Activated CD4-positive, alpha-beta T cell treated with anti-CD3 and anti-CD28 coated beads for 4 hours (primary cell): Measurements from ENCODE around the gene ANKRD39.
"Not testable (repeated sequence)": the region's sequence is repeated elsewhere in the genome, so short reads cannot be mapped to it uniquely, and the experiment has no call there.

Source experiments
- DNase-seq, 2 donors: peaks; one replicate each; pipeline ENCODE4 v3.0.0-alpha.2; 2020

Gene ANKRD39

DNA sequence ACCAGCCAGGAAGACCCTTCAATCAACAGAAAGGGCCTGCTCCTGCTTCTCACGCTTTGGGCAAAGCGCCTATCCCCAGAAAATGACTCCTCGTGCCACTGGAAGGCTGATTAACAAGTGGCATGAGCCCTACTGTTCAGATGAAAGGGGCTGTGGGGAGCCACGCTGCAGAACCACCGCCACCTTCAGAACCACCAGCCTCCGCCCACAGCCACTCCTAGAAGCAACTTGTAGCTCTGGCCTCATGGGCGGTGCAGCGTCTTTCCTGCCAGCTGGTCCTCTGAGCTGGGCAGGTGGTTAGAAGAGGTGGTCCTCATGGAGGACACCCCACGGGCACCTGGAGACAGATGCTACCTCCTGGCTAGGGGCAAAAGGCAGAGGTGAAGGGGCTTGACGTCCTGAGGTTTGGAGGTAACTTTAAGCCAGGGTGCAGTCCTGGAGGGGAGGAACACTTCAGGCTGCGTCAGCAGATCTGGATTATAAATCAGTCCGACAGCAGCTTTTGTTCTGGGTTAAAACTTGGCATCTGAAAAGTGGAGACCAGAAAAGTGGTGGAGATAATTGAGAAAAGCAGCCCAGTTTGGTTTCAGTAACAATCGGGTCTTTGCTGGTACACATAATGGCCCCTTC lies 12.9 kb upstream of the ANKRD39 start:
- peak; percentile 57 to 67 for DNase-seq

DNA sequence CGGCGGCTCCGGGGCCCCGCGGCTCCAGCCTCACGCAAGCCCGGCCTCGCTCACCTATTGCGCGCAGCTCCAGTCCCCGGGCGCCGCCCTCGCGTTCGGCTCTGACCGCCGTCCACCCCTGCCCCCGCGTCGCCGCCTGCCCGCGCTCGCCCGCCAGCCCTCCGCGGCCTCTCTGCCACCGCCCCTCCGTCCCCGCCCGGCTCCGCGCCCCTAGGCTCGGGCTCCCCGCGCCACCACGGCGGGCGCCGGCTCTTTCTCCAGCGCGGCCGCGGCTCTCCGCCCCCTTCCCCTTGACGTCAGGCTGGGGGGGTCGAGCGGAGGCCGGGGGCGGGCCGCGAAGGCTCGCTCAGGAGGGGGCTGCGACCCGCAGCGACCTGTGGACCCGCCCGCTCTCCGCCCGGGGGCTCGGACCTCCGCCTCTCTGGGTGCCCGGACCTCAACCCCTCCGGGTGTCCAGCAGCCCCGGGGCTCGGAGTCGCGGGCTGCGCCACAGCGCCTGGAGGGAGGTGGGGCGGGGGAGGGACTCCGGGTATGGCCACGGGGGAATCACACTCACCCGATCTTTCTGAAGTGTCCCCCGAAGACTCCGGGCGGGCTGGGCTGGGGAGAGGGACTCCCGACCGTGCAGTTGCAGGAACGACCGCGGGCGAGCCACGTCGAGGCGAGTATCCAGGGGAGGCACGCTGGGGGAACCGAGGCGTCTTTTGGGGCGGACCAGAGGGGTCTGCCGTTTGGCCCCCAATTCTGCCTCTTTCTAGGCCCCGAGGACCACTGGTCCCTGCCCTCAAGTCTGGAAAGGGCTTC lies 12.2 kb upstream of the ANKRD39 start, which contains the start of gene SEMA4C:
Gene SEMA4C (minus strand): TSS at position 259 of the 804 bp plus-strand sequence. CDS start 2,194 bp downstream, outside the sequence.
- DNase-seq = peak; percentile 57 to 59

DNA sequence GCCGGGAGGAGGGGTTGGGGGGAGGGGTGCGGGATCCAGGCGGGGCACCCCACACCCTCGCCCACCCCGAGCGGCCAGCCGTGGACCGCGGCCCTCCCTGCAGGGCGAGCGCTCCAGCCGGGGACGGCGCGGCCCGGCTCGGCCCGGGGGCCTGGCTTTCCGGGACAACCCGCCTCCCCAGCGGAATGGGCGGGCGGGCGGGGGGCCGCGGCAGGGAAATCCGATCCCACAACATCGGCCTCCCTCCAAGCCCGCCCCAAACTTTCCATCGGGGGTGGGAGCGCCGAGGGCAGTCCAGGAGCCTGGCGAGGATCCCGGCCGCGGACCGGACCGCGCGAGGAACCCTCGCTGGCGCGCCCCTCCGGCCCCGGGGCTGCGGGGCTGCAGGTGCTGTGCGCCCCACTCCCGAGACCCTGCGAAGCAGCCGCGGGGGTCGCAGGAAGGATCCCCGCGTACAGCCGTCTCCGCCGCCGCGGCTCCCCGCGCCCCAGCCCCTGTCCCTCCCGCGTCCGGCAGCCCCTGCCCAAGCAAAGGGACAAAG lies 11.5 kb upstream of the ANKRD39 start:
- DNase-seq = no peak

DNA sequence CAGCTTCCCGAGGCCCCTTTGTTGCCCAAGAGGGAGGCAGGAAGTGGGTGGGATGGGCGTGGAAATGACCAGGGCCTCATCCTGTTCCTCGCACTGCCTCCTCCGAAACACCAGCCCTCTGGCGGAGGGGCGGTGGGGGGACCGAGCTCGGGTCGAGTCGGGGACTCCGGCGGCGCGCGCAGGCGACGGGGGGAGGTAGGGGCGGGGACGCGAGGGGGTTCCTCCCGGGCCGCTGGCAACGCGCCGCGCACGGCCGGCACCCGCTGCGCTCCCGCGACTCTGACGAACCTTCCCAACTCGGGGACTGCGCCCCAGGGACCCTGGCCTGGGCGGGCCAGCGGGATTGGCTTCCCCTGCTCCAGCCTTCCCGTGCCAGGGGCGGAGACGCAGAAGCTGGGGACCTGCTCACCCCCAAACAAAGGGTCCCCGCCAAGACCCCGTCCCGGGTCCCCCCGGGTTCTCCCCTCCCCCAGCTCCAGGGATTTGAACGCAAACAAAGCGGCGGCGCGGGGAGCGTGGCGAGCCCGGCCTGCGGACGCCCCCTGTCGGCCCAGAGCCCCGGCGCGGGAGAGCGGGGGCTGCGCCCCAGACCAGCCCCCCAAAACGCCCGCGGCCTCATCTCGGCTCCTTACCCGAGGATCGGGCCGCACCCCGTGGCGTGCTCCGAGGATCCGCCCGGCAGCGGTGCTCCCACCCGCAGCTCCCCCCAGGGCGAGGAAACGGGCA lies 10.9 kb upstream of the ANKRD39 start:
- DNase-seq = peak; percentile 42

DNA sequence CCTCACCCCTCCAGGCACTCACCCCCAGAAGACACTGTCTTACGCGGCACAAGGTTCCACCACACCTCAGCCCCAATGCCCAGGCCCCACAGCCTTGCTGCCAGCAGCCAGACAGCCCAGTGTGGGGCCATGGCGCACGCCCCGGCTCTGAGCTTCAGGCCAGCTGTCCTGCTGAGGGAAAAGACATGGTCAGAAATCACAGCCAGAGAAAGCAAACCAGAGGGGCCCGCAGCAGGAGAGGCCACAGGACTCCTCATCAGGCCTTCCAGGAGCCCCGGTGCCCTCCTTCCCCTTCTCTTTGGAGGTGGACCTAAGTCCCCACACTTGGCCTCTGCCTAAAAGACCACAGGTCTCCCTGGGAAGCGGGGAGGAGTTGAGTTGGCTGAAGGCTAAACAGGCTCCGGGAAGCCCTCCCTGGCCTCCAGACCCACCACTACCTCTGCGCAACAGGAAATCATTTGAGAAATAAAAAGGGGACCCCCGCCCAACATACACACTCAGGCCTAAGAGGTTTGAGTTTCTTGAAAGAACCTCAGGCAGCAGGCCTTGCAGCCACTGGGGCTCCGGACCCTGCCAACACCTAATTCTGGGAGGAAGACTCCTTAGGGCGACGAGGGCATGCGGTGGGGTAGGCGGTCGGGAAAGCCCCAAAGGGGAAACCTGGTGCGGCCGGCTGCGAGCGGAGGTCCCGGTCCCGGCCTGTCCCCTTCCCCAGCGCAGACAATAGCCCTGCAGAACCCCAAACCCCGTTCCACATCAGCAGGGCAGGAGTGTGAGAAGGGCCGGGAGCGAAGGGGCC lies 10.1 kb upstream of the ANKRD39 start:
- peak in 1 of 2 donors; percentile 35 for DNase-seq

DNA sequence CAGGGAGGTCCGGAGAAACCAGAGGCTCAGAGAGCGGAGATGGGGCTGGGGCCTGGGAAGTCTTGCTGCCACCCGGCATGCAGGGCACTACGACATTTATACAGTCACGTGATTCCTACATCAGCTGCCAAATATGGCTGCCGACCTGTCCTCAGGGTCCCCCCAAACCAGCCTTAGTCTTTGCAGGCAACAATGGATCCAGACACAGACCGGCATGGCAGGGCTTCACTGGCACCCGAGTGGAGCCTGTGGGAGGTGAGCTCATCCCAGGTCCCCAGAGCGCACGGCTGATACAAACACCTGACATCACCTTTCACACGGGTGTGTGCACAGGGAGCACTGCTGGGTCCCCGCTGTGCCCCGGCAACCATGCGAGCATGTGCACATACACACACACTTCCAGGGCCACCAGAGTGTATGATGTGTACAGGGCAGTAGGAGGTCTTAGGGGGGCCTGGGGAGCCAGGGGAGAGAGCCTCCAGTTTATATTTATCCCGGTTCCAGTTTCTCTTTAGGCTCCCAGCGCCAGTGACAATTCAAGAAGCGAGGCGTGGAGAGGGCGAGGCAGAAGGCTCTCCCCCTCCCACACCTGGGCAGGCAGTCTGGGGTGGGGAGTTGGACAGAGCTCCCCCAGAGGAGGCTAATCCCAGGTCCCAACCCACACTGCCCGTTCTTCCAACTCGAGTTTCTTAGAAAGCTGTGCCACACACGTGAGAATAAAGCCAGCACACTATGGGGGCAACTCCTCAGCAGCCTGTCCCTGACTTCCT lies 9.4 kb upstream of the ANKRD39 start:
- no peak for DNase-seq

DNA sequence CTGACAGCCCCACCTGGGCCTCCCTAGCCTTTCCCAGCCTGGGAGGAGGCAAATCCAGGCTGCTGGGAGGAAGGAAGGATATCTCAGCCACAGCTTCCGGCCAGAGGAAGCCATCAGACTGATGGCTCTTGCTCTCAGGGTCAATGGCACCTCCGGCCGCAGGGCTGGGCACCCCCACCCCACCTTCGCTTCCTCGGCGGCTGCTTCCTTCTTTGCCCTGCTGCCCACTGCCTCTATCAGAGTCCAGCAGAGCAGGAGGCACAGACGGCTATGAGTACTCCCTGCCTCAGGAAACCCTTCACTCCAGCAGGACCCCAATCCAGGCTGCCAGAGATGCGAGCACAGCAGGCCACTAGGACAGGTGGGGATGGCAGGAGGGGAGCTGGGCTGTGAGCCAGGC lies 8.8 kb upstream of the ANKRD39 start:
- DNase-seq = no peak

DNA sequence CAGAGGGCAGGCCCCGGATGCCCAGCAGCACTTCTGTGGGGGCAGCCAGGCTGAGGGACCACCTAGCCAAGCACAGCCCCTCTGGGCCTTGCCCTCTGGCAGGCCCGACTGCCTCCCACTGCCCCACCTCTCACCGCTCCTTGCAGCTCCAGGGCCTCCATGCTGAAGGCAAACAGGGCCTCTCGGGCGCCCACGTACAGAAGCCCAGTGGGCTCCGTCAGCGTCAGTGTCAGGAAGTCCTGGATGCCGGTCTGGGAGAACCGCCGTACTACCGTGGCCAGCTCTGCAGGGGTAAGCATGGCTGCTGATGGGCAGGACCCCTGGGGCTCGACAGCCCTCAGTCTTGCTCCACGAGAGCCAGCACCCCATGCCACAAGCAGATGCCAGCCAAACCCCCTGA lies 8.3 kb upstream of the ANKRD39 start:
- DNase-seq = no peak

DNA sequence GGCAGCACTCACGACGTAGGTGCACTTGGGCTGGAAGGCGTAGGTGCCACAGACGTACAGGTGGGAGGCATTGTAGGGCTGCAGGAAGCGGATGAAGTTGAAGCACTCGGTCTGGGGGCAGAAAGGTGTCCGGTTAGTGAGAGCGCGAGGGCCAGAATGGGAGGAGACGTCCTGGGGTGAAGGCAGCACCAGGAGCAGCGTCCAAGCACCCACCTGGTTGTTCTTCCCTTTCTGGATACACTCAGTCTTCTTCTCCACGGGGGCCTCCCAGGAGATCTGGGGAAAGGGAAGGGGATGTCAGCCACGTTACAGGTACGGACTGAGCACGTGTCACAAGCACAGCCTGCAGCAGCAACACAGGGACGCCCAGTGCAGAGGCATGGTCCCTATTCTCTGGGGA lies 7.8 kb upstream of the ANKRD39 start:
- DNase-seq = no peak

DNA sequence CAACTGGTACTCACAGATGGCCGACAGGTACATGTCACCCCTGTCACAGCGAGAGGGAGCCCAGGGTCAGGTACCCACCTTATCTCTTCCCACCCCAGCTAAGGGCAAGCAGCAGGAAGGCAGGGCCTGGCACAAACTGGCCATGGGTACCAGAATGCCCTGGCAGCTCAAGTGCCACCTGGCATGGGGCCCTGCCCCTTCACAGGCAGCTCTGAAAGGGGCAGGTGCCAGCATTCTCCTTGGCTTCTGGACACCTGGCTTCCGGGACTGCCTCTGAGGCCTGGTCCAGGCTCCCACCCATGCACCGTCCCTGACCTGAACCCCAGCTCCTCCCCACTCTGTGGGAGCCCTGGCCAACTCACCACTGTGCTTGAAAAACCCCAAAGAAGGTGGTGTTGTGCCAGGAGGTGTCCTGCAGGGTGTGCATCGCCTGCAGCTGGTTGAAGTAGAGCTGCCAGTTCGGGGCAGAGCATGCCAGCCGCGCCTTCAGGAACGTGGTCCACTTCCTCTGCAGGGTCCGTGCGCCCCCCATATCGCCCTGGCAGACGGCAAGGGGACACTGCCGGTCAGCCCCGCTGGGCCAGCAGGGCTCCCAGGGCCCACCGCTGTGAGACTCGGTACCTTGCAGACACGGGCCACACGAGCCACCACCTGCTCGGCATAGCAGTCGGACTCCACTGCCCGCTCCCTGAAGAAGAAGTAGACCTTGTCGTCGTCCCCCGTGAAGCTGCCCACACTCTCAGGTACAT lies 6.7 kb upstream of the ANKRD39 start:
- no peak for DNase-seq

DNA sequence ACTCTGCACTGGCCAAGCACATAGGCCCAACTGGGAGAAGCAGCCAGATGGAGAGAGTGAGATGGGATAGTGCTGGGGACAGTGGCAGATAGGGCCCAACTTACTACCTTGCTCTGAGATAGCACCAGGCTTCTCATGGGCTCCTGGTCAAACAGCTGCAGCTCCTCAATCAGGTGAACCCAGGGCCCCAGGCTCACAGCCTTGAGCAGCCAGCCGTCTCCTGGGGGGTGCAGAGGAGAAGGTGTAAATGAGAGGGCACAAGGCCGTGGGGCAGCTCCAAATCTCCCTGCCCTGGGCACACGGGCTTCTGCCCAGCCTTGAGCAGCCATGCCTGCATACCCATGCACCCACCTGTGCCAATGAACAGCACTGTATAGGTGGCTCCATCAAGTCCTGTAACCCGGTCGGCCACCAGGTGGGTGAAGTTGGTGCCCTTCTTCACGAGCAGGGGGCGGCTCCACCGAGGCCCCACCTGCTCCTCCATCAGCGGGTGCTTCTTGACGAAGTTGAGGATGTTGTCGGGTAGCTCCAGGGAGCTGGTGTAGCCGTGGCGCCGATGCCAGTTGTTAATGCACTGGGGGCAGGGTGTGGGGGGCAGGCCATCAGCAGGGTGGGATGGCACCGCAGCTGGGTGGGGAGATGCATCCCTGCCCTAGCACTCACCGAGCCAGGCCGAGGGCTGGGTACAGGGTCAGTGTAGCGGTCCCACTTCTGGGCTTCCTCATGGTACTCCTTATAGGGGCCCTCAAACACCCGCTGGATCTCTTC lies 5.9 kb upstream of the ANKRD39 start:
- no peak for DNase-seq

DNA sequence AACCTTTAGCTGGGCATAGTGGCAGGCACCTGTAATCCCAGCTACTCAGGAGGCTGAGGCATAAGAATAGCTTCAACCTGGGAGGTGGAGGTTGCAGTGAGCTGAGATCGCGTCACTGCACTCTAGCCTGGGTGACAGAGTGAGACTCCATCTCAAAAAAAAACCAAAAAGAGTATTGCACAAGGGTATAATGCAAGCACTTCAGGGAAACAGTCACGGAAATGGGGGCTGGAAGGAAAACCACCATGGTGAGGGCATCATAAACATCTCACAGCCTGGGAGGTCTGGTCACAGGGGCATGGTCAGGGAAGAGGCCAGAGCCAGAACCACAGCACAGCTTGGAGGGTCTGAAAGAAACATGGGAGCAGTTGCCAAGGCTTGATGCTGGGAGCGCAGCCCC lies 5.2 kb upstream of the ANKRD39 start:
- not testable (repeated sequence) for DNase-seq

DNA sequence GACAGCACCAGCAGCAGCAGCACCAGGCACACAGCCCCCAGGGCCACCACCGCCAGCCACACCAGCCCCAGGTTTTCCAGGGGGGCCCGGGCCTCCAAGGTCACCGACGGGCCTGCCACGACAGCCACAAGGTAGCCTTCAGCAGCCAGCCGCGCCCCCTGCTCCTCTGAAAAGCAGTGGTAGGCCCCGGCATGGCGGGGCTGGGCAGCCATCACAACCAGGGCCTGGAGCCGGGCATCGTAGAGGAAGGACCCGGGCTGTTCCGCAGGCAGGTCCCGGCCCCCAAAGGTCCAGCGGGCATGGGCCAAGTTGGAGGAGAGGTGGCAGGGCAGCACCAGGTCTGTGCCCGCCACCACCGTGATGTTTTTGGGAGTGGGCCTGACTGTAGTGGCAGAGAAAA lies 3.3 kb upstream of the ANKRD39 start:
- no peak for DNase-seq

DNA sequence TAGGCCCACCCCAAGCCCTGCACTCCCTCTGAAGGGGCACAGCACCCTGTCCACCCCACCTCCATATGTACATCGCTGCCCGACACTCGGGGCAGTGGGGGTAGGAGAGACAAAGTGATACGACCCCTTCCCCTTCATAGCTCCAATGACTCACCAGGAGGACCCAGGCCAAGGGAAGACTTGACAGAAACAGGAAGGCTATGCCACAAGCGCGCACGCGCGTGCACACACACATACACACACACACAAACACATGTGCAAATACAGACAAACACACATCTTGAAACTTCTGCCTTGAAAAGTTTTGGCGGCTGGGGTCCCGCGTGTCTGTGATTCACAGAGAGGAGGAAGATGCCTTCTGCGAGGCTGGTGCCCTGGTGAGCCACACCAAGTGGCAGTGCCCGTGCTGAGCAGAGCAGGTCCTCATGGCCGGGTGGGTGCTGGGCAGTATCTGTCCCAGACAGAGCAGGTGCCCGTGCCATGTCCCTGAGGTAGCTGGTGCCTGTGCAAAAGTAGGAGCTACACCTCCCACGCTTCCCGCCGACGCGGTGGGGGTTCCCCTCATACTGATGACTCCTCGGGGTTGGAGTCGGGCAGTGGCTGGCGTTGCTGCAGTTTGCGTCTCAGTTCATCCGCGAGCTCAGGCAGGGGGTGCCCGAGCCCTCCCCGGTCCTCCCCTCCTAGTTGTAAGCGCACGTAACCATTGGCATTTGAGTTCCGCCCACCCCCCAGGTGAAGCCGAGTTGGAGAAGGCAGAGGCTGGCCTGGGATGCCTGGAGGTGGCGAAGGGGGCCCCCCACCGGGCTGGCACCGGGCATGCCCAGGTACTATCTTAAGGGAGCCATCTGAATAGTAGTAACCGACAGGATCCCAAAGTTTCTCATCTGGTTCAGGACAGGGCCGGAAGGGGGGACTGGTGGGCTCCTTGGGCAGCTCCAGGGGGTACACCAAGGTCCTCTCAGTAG lies 2.5 kb upstream of the ANKRD39 start:
- peak; percentile 54 to 60 for DNase-seq

DNA sequence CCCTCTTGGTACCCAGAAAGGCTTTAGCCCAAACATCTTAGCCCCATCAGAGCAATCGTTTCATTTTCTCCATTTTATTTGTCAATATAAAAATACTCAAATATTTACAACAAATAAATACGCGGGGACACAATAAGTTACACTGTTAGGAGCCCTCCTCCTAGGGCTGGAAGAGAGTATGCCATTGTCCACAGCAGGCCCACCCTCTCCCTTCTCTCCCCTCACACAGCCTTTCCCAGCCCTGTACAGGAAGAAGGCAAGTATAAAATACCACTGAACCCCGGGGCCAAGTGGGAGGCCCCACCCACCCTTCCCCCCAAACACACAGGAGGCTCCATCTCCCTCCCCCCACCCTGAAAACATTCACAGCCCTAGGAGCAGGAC lies 1.9 kb upstream of the ANKRD39 start:
- DNase-seq = no peak

DNA sequence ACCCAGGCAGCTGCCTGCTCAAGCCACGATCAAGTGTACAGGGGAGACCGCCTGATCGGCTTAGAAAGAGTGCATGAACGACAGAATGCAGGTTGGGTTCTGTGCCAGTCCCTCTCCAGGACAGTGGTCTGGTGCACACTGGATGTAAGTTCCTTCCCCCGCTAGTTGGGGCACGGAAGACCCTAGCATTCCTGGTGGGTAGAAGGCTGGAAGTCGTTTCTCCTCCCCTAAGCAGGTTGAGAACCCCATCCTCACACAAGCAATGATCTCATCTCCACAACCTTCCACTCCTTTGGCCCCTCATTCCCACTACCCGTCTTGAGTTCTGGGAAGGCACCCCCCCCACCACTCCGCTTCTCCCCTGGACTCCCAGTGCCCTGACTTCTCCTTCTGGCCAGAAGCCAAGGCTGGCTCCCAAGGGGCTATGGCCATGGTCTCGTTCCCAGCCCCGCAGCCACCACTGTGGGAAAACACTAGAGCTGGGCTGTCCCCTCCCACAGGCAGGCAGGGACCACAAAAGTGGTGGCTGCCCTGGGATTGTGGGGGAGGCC lies 1.4 kb upstream of the ANKRD39 start:
- no peak for DNase-seq

DNA sequence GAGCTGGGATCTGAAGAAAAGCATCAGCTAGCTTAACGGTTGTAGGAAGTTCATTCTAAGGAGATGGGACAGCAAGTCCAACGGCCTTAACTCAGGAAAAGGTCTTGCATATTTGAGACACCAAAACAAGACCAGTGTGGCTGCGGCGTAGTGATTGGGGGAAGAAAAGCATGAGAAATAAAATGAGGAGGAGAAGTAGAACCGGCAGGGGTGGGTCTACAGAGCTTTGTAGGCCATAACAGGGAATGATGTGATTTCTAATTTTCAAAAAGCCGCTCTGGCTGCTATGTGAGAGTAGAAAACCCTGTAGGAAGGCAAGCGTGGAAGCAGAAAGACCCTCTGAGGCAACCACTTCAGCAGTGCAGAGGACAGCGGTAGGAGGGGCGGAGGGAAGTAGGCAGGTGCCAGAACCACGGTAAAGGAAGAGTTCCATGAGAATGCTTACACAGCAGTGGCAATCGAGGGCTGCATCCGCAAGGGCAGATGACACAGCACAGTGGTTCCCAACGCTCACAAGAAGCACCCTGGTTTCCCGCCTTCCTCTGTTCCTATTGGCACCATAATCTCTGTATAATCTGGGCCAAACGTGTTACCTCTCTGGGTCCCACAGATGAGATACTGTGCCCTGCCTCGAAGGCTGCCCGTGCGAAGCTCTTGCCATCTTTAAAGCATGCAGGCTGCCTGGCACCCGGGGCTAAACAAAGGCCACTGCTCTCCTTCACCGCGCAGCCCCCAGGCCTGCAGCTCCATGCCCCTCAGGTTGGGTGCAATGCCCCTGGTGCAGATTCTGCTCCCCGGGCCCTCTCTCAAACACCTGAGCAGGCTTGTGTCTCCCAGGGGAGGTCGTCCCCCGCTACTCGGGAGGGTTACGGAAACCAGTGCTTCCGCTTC lies 795 bp downstream of the ANKRD39 start:
- DNase-seq = peak in 1 of 2 donors; percentile 35

DNA sequence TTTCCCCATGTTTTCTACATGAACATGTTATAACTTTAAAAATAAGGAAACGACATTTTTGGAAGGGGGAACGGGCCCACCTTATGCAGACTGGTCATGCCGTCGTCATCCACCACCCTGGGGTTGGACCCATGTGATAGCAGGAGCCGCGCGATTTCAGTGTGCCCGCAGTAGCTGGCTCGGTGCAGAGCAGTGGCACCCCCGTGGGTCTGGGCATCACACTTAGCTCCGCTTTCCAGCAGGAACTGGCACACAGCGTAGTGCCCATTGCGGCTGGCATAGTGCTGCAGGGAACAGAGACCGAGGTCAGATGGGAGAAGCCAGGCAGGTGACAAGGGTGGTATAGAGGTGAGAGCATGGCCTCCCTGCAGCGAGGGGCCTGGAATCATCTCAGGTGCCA lies 4.5 kb downstream of the ANKRD39 start:
- DNase-seq = no peak
